ENCODE results near the gene EPHB1.

GRCh38 chr3:134797741-134798451 is 2.8 kb downstream of the EPHB1 start:
- no peak for TF ChIP-seq CTCF (IDR thresholded peaks at IDR 0.05)
- no peak for TF ChIP-seq POLR2A (IDR thresholded peaks at IDR 0.05)
